A673 (cell line): ENCODE measurements around the gene PCCA. TPM values are rescaled to one million over a fixed set of nuclear protein-coding genes. Genes with fewer than 3 reads are reported as not detected.

ENCODE experiments used
- BruUV-seq: library from RNA; stranded (reverse); fragments of 400-500 nt; replicated peaks from 2 replicates; lab custom pipeline; 2021; lab: Mats Ljungman, UMichigan
- CTCF ChIA-PET: fragments of 300-600 bp; sonication (Branson Sonifier 250); formaldehyde crosslinking; loops from one replicate; lab custom pipeline; 2022; ENCODE audit warnings: antibody characterized with exemption; lab: Charles Lee
- POLR2A ChIA-PET: fragments of 300-600 bp; sonication (Branson Sonifier 250); formaldehyde crosslinking; loops from one replicate; lab custom pipeline; 2022; ENCODE audit warnings: antibody characterized with exemption; ENCODE audit not compliant: low non-redundant PET; lab: Charles Lee
- DNase-seq: peaks from one replicate; pipeline ENCODE4 v3.0.0-alpha.2; 2015; ENCODE audit warnings: low spot score
- H3K27ac ChIP-seq: fragments of 200-600 bp; sonication (generic); 2 replicates; pipeline ENCODE4 v1.5.1; 2016; ENCODE audit warnings: mixed run types, low read depth, mild to moderate bottlenecking, mixed read lengths, antibody characterized with exemption, low read length; ENCODE audit not compliant: poor library complexity, severe bottlenecking
- H3K27me3 ChIP-seq: fragments of 200-600 bp; sonication (generic); replicated peaks from 2 replicates; pipeline ENCODE4 v1.6.1; 2017; ENCODE audit warnings: mixed run types, low read depth, mild to moderate bottlenecking, mixed read lengths, antibody characterized with exemption, low read length; ENCODE audit not compliant: insufficient read depth, poor library complexity
- H3K36me3 ChIP-seq: fragments of 200-600 bp; sonication (generic); 2 replicates; pipeline ENCODE4 v1.6.1; 2016; ENCODE audit warnings: mixed run types, mild to moderate bottlenecking, mixed read lengths, antibody characterized with exemption, low read length; ENCODE audit not compliant: insufficient read depth, poor library complexity, severe bottlenecking
- H3K4me1 ChIP-seq: fragments of 200-600 bp; sonication (generic); 2 replicates; pipeline ENCODE4 v1.6.1; 2017; ENCODE audit warnings: mixed run types, mild to moderate bottlenecking, mixed read lengths, antibody characterized with exemption, low read length; ENCODE audit not compliant: insufficient read depth, poor library complexity, severe bottlenecking
- H3K4me3 ChIP-seq: fragments of 200-600 bp; sonication (generic); 2 replicates; pipeline ENCODE4 v1.5.1; 2016; ENCODE audit warnings: low read depth, mixed run types, mild to moderate bottlenecking, mixed read lengths, low read length; ENCODE audit not compliant: poor library complexity, severe bottlenecking
- H3K9me3 ChIP-seq: fragments of 200-600 bp; sonication (generic); 2 replicates; pipeline ENCODE4 v1.6.1; 2016; ENCODE audit warnings: mixed run types, low read depth, mild to moderate bottlenecking, mixed read lengths, antibody characterized with exemption, low read length; ENCODE audit not compliant: poor library complexity, severe bottlenecking
- EZH2 ChIP-seq: fragments of 200-600 bp; sonication (generic); IDR thresholded peaks from 2 replicates; pipeline ENCODE4 v1.6.1; 2017; ENCODE audit warnings: borderline replicate concordance, low read depth, mild to moderate bottlenecking, mixed read lengths, antibody characterized with exemption, low read length; ENCODE audit not compliant: poor library complexity, severe bottlenecking
- intact Hi-C: fragments of 100-400 bp; cut with micrococcal nuclease; formaldehyde crosslinking; loops from one replicate; pipeline ENCODE4 v1.10.0; 2022; ENCODE audit not compliant: unreplicated experiment
- total RNA-seq: library from RNA; stranded (reverse); gene quantifications from 2 replicates; pipeline ENCODE4 v1.2.3, GENCODE V29; 2021
- TF ChIP-seq, protein P1 (sequence below): fragments of 300-800, 200-600 bp; sonication (generic); conservative IDR thresholded peaks from 2 replicates; pipeline ENCODE4 v1.5.1; 2017; ENCODE audit warnings: low read depth, mild to moderate bottlenecking, antibody characterized with exemption, low read length, moderate library complexity, mixed read lengths

PCCA gene
- total RNA-seq, 1 experiment from 2014 or later: 93.0 TPM

DNA sequence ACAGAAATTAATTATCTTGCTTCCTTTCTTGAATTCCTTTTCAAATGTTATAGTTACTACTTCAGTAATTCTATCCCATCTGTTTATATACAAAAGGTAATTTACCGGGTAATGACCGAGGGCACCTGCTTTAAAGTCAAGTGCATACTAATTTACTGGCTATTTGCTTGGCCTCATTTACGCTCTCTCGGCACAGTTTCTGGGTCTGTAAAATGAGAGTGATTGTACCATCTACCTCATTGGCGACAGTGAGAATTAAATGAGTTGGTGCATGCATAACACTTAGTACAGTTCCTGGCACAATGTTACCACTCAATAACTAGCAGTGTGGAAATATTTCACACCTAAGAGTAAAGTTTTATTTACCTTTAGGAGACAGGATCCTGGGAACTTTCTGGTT, 388.1 kb downstream of the PCCA start:
- POLR2A ChIA-PET: no interaction called here
- H3K36me3 ChIP-seq: no peaks in the 10 kb centered on the region
- no peaks in the 10 kb centered on the region for H3K9me3 ChIP-seq
- no peaks in the 10 kb centered on the region for H3K27me3 ChIP-seq
- TF ChIP-seq, protein P1, sequence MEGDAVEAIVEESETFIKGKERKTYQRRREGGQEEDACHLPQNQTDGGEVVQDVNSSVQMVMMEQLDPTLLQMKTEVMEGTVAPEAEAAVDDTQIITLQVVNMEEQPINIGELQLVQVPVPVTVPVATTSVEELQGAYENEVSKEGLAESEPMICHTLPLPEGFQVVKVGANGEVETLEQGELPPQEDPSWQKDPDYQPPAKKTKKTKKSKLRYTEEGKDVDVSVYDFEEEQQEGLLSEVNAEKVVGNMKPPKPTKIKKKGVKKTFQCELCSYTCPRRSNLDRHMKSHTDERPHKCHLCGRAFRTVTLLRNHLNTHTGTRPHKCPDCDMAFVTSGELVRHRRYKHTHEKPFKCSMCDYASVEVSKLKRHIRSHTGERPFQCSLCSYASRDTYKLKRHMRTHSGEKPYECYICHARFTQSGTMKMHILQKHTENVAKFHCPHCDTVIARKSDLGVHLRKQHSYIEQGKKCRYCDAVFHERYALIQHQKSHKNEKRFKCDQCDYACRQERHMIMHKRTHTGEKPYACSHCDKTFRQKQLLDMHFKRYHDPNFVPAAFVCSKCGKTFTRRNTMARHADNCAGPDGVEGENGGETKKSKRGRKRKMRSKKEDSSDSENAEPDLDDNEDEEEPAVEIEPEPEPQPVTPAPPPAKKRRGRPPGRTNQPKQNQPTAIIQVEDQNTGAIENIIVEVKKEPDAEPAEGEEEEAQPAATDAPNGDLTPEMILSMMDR: no peak
- no peak for TF ChIP-seq EZH2
- H3K4me3 ChIP-seq: no peak overlapping the region
- CTCF ChIA-PET: no interaction called here
- no TSS peak for BruUV-seq
- intact Hi-C loops: no loop called here
- DNase-seq: no peak
- peaks cover 23% of the 10 kb centered on the region for H3K4me1 ChIP-seq
- no peak overlapping the region for H3K27ac ChIP-seq

DNA sequence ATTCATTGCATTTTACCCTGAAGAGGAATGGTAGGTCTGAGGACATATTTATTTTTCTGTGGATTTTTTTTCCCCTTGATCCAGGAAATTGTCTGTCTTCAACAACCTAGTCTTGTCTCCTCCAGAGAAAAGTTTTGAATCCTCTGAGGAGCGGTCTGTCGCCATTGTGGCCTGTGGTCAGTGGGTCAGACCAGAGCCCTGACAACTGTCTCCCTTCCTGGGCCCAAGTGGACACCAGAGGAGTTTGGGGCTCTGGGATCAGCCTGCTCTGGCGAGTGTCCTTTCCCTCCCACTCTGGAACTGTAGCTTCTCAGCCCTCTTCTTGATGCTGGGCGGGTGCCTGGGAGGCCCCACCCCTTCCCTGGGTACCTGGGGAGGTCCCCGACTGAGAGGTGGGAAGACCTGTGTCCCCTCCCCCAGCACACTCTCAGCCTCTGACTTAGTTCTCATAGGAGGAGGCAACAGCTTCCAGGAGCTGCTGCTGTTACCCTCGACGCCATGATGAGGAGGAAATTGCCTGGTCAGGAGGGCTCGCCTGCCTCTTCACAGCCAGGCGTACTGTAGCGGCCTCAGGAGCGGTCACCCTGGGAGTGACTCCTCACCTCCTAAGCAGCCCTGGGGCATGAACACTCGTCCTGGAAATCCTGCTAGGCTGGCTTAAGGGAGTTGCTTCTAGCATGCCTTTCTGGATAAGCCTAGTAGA, 389.4 kb downstream of the PCCA start:
- Histone ChIP-seq H3K36me3 (no peaks in the 10 kb centered on the region), H3K27me3 (no peaks in the 10 kb centered on the region), H3K27ac (no peak overlapping the region), H3K4me3 (no peak overlapping the region), H3K4me1 (peaks cover 14% of the 10 kb centered on the region), H3K9me3 (no peaks in the 10 kb centered on the region)
- no TSS peak for BruUV-seq
- ChIA-PET CTCF (no interaction called here), POLR2A (no interaction called here)
- intact Hi-C loops: no loop called here
- TF ChIP-seq, protein P1: no peak
- no peak for TF ChIP-seq EZH2
- DNase-seq: no peak

DNA sequence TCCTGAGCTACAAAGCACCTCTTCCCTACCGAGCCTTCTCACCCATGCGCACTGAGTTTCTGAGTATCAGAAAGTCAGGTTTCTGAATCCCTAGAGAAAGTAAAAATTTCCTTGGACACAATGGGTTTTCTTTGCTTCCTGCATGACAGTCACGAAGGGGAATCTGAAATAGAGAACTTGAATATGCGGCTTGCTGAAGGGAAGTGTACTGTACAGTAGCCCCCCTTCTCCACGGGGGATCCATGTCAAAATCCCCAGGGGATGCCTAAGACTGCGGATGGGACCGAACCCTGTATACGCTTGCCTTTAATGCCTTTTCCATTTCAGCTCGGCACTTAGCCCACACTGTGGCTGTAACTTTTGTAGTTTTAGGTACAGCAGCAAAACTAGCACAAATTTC, 391.8 kb downstream of the PCCA start:
- Histone ChIP-seq H3K36me3 (no peaks in the 10 kb centered on the region), H3K27me3 (no peaks in the 10 kb centered on the region), H3K4me3 (no peak overlapping the region), H3K4me1 (peaks cover 15% of the 10 kb centered on the region), H3K9me3 (no peaks in the 10 kb centered on the region), H3K27ac (no peak overlapping the region)
- ChIA-PET CTCF (no interaction called here), POLR2A (no interaction called here)
- no TSS peak for BruUV-seq
- no peak for DNase-seq
- TF ChIP-seq, protein P1: no peak
- TF ChIP-seq EZH2: no peak
- intact Hi-C loops: no loop called here
